ENCODE results near the gene TES.
"Not testable (repeated sequence)": the region's sequence is repeated elsewhere in the genome, so short reads cannot be mapped to it uniquely, and the experiment has no call there.

The TES gene

GRCh38 chr7:116284390-116284789 is 74.1 kb downstream of the TES start:
- no peak for DNase-seq (ENCODE audit: low spot score)

- no peak for DNase-seq (ENCODE audit: low spot score)
These were observed 74.9 kb downstream of the TES start for GRCh38 chr7:116285252-116285651.

- DNase-seq (ENCODE audit: low spot score), result no peak
These were observed 80.4 kb downstream of the TES start for GRCh38 chr7:116290740-116291139.

DNA sequence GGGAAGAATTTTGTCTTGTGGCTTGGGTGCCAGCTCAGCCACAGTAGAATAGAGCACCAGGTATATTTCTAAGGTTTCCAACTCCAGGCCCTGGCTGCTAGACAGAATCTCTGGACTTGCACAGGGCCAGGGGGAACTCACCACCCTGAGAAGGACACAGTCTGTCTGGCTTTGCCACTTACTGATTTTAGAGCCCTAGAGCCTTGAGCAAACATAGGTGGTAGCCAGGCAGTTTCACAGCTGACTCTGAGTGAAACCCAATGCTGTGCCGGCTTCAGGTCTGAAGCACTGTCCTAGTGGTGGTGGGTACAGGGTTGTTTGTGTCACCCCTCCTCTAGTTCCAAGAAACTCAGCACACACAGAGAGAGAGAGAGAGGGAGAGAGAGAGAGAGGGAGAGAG is 81.6 kb downstream of the TES start:
- no peak for DNase-seq (ENCODE audit: low spot score)

DNA sequence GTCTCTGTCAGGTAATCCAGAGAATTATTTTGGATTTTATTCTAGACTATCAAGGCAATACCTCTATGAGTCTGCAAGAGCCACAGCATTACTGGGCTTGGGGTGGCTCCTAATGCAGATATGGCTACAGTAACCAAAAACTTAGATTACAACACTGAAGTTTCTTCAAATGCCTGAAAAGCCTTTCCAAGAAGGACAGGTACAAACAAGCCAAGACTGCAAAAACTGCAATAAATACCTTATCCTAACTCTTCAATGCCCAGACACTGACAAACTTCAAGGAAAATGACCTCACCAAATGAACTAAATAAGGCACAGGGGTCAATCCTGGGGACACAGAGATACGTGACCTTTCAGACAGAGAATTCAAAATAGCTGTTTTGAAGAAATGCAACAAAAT is 82.0 kb downstream of the TES start:
- DNase-seq (ENCODE audit: low spot score), result no peak

GRCh38 chr7:116293139-116293538 is 82.8 kb downstream of the TES start:
- DNase-seq (ENCODE audit: low spot score), result no peak

GRCh38 chr7:116293633-116294032 is 83.3 kb downstream of the TES start:
- no peak for DNase-seq (ENCODE audit: low spot score)

DNA sequence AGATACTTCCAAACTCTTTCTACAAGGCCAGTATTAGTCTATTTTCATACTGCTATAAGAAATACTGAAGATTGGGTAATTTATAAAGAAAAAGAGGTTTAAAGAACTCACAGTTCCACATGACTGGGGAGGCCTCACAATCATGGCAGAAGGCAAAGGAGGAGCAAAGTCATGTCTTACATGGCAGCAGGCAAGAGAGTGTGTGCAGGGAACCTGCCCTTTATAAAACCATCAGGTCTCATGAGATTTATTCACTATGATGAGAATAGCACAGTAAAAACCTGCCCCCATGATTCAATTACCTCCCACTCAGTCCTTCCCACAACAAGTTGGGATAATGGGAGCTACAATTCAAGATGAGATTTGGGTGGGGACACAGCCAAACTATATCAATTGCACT is 85.6 kb downstream of the TES start:
- not testable (repeated sequence) for DNase-seq (ENCODE audit: low spot score)

GRCh38 chr7:116298055-116298454 is 87.7 kb downstream of the TES start:
- no peak for DNase-seq (ENCODE audit: low spot score)

DNA sequence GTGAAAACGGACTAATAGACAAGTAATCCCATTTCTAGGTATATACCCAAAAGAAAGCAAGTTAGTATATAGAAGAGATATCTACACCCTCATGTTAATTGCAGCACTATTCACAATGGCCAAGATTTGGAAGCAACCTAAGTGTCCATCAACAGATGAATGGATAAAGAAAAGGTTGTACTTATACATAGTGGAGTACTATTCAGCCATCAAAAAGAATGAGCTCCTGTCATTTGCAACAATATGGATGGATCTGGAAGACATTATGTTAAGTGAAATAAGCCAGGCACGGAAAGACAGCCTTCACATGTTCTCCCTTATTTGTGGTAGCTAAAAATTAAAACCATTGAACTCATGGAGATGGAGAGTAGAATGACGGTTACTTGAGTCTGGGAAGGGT is 88.2 kb downstream of the TES start:
- DNase-seq (ENCODE audit: low spot score), result no peak

- DNase-seq (ENCODE audit: low spot score), result no peak
These were observed 95.4 kb downstream of the TES start for GRCh38 chr7:116305485-116306408.

DNA sequence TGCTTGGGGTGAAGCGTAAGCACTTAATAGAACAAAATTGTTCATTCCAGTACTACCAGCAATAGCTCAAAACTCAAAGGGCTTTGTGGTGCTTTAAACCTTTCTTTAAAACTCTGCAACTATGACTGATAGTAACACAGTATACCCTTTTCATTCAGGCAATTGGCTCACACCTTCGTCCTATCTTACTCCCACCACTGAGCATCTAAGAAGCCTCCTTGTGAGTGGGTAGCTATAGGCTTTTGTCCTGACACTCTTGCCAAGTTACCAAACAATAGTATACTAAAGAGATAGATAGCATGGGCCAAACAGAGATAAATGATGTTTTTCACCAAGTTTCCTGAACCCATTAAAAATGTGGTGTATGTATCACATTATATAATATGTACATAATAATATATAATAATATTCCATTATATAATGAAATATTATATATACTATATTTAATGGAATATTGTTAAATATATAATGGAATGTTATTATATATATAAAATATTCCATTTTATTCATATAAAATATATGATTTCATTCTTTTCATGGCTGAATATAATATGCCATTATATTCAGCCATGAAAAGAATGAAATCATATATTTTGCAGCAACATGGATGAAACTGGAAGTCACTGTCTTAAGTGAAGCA is 96.2 kb downstream of the TES start:
- no peak for DNase-seq (ENCODE audit: low spot score)

DNA sequence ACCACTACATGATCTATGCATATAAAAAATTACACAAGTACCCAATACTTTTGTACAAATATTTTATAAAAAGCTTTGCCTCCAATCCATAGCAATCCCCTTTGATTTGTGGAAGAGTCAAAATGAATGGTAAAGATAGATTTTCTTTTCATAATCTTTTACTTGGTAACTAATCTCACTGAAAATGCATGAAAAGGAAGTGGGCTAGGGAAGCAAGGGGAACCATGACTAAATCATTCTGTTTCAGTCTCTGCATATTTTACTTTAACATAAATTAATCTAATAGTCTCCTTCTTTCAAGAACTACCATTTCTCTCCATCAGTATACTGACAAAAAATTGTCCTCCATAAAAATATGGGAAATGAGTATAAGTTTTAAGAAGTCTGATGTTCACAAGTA is 96.9 kb downstream of the TES start:
- DNase-seq (ENCODE audit: low spot score), result no peak

Data from CD4-positive, alpha-beta T cell treated with Interleukin-6 at 100 ng/mL for 8 hours (primary cell).